Subcutaneous abdominal adipose tissue (tissue), 5 donors: ENCODE results near the gene KMT2C.

Experiments
- H3K27ac ChIP-seq: one replicate; pipeline ENCODE4 v1.7.0; 2013; ENCODE audit warnings: low read depth, mild to moderate bottlenecking, inconsistent platforms, low read length, moderate library complexity
- H3K27me3 ChIP-seq, 5 donors: one replicate each; pipeline ENCODE4 v1.7.0; 2013; ENCODE audit warnings: low read length in 5 of 5, inconsistent platforms in 1 of 5; ENCODE audit not compliant: control insufficient read depth in 5 of 5, insufficient read depth in 4 of 5
- H3K36me3 ChIP-seq, 5 donors: one replicate each; pipeline ENCODE4 v1.7.0; 2013; ENCODE audit warnings: low read length in 5 of 5; ENCODE audit not compliant: control insufficient read depth in 5 of 5, insufficient read depth in 5 of 5
- H3K4me1 ChIP-seq, 5 donors: one replicate each; pipeline ENCODE4 v1.7.0; 2013; ENCODE audit warnings: low read length in 5 of 5, mild to moderate bottlenecking in 3 of 5, moderate library complexity in 1 of 5; ENCODE audit not compliant: control insufficient read depth in 5 of 5, insufficient read depth in 5 of 5
- H3K4me3 ChIP-seq, 5 donors: one replicate each; pipeline ENCODE4 v1.7.0; 2013; ENCODE audit warnings: low read length in 5 of 5, low read depth in 1 of 5
- H3K9ac ChIP-seq, 5 donors: one replicate each; pipeline ENCODE4 v1.7.0; 2013; ENCODE audit warnings: low read length in 5 of 5, mild to moderate bottlenecking in 4 of 5, moderate library complexity in 3 of 5
- H3K9me3 ChIP-seq, 5 donors: one replicate each; pipeline ENCODE4 v1.7.0; 2013; ENCODE audit warnings: low read length in 5 of 5; ENCODE audit not compliant: control insufficient read depth in 5 of 5
- donor health status: healthy.
- donor health status: healthy.
- donor health status: healthy.
- donor health status: healthy.
- donor health status: healthy.

Gene KMT2C

GRCh38 chr7:152089183-152089582, 346.6 kb downstream of the KMT2C start:
- no peaks in the 10 kb centered on the region for H3K36me3 ChIP-seq
- H3K4me1 ChIP-seq, result peaks cover 0 to 6% (median 0%) of the 10 kb centered on the region in 5 donors
- no peak overlapping the region for H3K9ac ChIP-seq
- peaks cover 0 to 11% (median 7%) of the 10 kb centered on the region in 5 donors for H3K9me3 ChIP-seq
- no peaks in the 10 kb centered on the region for H3K27me3 ChIP-seq
- H3K4me3 ChIP-seq, result no peak overlapping the region
- H3K27ac ChIP-seq, result no peak overlapping the region

DNA sequence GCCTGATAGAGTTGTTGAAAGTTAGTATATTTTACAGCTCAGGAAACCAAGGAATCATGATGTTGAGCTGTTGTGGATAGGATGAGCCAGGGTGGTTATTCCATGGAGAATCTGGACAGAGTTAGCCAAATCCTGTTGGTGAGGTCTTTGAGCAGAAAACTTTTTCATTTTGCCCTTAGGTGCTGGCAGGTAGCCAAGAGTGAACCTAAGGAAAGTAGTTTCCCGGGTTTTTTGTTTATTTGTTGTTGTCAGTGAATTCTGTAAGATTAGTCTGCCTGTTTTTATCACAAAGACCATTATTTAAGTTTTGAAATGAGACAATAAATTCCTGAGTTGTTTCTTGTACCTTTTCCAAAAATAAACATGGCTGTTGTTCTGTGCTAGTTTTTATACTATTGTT, 349.3 kb downstream of the KMT2C start:
- Histone ChIP-seq H3K27me3 (no peaks in the 10 kb centered on the region), H3K27ac (no peak overlapping the region), H3K36me3 (no peaks in the 10 kb centered on the region), H3K4me1 (peaks cover 0 to 6% (median 3%) of the 10 kb centered on the region in 5 donors), H3K9ac (no peak overlapping the region), H3K4me3 (no peak overlapping the region), H3K9me3 (peaks cover 0 to 11% (median 7%) of the 10 kb centered on the region in 5 donors)

DNA sequence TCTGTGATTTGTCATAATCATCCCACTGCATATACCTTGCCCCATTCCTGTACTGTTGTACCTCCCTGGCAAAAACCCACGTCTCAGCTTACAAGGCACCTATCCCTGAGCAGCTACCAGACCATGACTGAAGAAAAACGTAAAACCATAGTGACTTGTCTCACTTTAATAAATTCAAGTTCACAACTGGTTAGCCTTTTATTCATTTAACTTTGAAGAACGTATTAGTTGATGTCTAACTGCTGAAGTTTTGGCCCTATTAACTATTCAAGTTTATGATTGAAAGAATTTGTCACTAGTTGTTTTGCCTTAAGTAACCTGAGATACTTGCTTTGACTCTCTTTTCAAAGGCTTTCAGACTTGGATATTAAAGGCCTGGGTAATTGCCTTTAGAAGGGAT, 350.7 kb downstream of the KMT2C start:
- H3K4me1 ChIP-seq, result peaks cover 0 to 6% (median 3%) of the 10 kb centered on the region in 5 donors

More for the DNA sequence above, 350.7 kb downstream of the KMT2C start:
- H3K27me3 ChIP-seq, result no peaks in the 10 kb centered on the region
- H3K27ac ChIP-seq, result no peak overlapping the region
- no peaks in the 10 kb centered on the region for H3K36me3 ChIP-seq
- peaks cover 0 to 11% (median 7%) of the 10 kb centered on the region in 5 donors for H3K9me3 ChIP-seq
- no peak overlapping the region for H3K4me3 ChIP-seq
- no peak overlapping the region for H3K9ac ChIP-seq
